ENCODE results near the gene PSMD1. TPM values are rescaled to one million over a fixed set of nuclear protein-coding genes. Genes with fewer than 3 reads are reported as not detected.
A peak's percentile ranks its signal among the peaks of the same experiment; 100 is the strongest.

The PSMD1 gene
- total RNA-seq, 1 donor from 2014 or later: 59.0 TPM

GRCh38 chr2:231210782-231211181, 154.1 kb downstream of the PSMD1 start:
- no peak for DNase-seq
- intact Hi-C loops (cut with DNase I): no loop called here
- H3K9me3 ChIP-seq: no peaks in the 10 kb centered on the region
- H3K4me3 ChIP-seq: no peak overlapping the region
- no peaks in the 10 kb centered on the region for H3K4me1 ChIP-seq
- no peak for ATAC-seq
- no peak for TF ChIP-seq CTCF (IDR thresholded peaks at IDR 0.05)
- H3K27me3 ChIP-seq: no peaks in the 10 kb centered on the region
- peaks cover 7% of the 10 kb centered on the region for H3K36me3 ChIP-seq
- H3K27ac ChIP-seq: no peak overlapping the region

DNA sequence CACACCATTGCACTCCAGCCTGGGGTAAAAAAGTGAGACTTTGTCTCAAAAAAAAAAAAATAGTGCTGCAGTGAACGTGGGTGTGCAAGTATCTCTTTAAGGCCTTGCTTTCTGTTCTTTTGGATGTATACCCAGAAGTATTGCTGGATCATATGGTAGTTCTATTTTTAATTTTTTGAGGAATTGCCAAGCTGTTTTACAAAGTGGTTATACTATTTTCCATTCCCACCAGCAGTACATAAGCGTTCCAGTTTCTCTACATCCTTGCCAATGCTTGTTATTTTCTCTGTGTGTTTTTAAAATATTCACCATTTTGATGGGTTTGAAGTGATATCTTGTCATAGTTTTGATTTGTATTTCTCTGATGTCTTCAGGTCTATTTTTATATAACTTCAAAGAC, 154.8 kb downstream of the PSMD1 start:
- DNase-seq (no peak), ATAC-seq (no peak)
- Histone ChIP-seq H3K9me3 (no peaks in the 10 kb centered on the region), H3K36me3 (peaks cover 12% of the 10 kb centered on the region), H3K4me1 (no peaks in the 10 kb centered on the region), H3K27me3 (no peaks in the 10 kb centered on the region), H3K4me3 (no peak overlapping the region), H3K27ac (no peak overlapping the region)
- no peak for TF ChIP-seq CTCF (IDR thresholded peaks at IDR 0.05)
- intact Hi-C loops (cut with DNase I): no loop called here

DNA sequence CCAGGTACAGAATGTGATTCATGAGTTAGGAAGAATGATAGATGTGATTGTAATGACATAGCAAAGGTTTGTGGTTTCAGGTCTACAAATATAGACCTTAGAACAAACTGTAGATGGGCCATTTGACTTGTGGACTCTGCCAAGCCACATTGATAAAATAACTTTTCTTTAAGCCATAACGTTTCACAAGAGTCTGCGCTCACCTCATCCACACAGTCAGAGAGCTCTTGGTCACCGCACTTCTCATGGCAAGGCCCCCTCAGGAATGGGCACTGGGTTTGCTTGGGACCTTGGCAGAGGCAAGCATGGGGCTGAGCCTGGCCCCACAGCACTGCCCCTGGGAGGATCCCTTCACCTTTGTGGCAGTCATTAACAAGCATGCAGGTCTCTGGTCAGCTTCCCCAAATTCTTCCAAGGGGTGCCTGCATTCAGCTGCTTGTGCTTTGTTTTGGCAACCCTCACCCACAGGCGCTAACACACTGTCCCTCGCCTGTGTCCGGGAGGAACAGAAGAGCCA, 155.7 kb downstream of the PSMD1 start:
- no peak overlapping the region for H3K27ac ChIP-seq
- intact Hi-C loops (cut with DNase I): no loop called here
- ATAC-seq: no peak
- no peak for DNase-seq
- H3K4me1 ChIP-seq: no peaks in the 10 kb centered on the region
- no peak overlapping the region for H3K4me3 ChIP-seq
- no peak for TF ChIP-seq CTCF (IDR thresholded peaks at IDR 0.05)
- no peaks in the 10 kb centered on the region for H3K9me3 ChIP-seq
- H3K36me3 ChIP-seq: peaks cover 21% of the 10 kb centered on the region
- H3K27me3 ChIP-seq: no peaks in the 10 kb centered on the region

- Histone ChIP-seq H3K27ac (no peak overlapping the region), H3K9me3 (no peaks in the 10 kb centered on the region), H3K4me3 (no peak overlapping the region), H3K27me3 (no peaks in the 10 kb centered on the region), H3K36me3 (peaks cover 27% of the 10 kb centered on the region), H3K4me1 (no peaks in the 10 kb centered on the region)
- no peak for TF ChIP-seq CTCF (IDR thresholded peaks at IDR 0.05)
- peak; percentile 25 for DNase-seq
- intact Hi-C loops (cut with DNase I): no loop called here
- ATAC-seq: no peak
Observed at GRCh38 chr2:231213931-231214642, 157.4 kb downstream of the PSMD1 start.

DNA sequence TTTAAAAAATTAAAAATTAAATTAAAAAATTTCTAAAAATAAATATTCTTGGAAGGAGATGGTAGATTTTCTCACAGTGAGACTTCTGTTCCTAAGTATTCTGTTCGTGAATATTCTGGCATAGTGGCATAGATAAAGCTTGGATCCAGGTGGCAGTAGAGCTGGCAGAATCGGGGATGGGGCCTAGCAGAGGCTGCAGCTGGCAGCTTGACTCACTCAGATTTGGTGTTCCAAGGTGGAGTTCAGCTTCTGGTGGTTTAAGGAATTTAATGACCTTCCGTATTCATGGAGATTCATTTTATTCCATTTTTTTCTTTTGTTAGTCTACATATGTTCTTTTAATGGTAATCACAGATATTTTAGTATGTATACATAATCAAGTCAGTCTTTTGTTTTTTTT, 161.7 kb downstream of the PSMD1 start:
- ATAC-seq (no peak), DNase-seq (no peak)
- Histone ChIP-seq H3K27ac (no peak overlapping the region), H3K9me3 (no peaks in the 10 kb centered on the region), H3K4me1 (peaks cover 11% of the 10 kb centered on the region), H3K4me3 (no peak overlapping the region), H3K27me3 (no peaks in the 10 kb centered on the region), H3K36me3 (peaks cover 27% of the 10 kb centered on the region)
- intact Hi-C loops (cut with DNase I): no loop called here
- TF ChIP-seq CTCF (IDR thresholded peaks at IDR 0.05): no peak

Measured in upper lobe of right lung (tissue), 1 donor.